Spleen (tissue), 11 donors: ENCODE data around the gene NSG1. TPM values are rescaled to one million over a fixed set of nuclear protein-coding genes. Genes with fewer than 3 reads are reported as not detected.

Experiments used
- DNase-seq: peaks from one replicate; pipeline ENCODE4 v3.0.0-alpha.2; 2020
- H3K27ac ChIP-seq, 8 donors: fragments of 200-600 bp; sonication (generic) in 7 of 8; 1 replicate in 4 of 8; 2 replicates in 4 of 8; pipeline versions ENCODE4 v1.5.0 to v1.8.0; 2016 to 2021; ENCODE audit warnings: inconsistent platforms in 4 of 8, mild to moderate bottlenecking in 4 of 8, moderate library complexity in 1 of 8
- H3K27me3 ChIP-seq, 7 donors: fragments of 200-600 bp; sonication (generic) in 6 of 7; replicated peaks in 1 of 7; 1 replicate in 4 of 7; 2 replicates in 3 of 7; pipeline versions ENCODE4 v1.5.0 to v1.8.0; 2016 to 2021; ENCODE audit warnings: inconsistent platforms in 3 of 7, mild to moderate bottlenecking in 1 of 7
- H3K36me3 ChIP-seq, 6 donors: fragments of 200-600 bp; sonication (generic) in 5 of 6; 1 replicate in 4 of 6; 2 replicates in 2 of 6; pipeline versions ENCODE4 v1.5.0 to v1.8.0; 2016 to 2021; ENCODE audit warnings: inconsistent platforms in 2 of 6
- H3K4me1 ChIP-seq, 6 donors: fragments of 200-600 bp; sonication (generic) in 5 of 6; 1 replicate in 3 of 6; 2 replicates in 3 of 6; pipeline versions ENCODE4 v1.5.0 to v1.8.0; 2016 to 2021; ENCODE audit warnings: inconsistent platforms in 3 of 6
- H3K4me3 ChIP-seq, 8 donors: fragments of 200-600 bp; sonication (generic) in 7 of 8; 1 replicate in 4 of 8; 2 replicates in 4 of 8; pipeline versions ENCODE4 v1.5.0 to v1.8.0; 2016 to 2021; ENCODE audit warnings: inconsistent platforms in 4 of 8, mild to moderate bottlenecking in 4 of 8, moderate library complexity in 2 of 8
- H3K9me3 ChIP-seq, 8 donors: fragments of 200-600 bp; sonication (generic) in 7 of 8; 1 replicate in 4 of 8; 2 replicates in 4 of 8; pipeline versions ENCODE4 v1.5.0 to v1.8.0; 2016 to 2021; ENCODE audit warnings: inconsistent platforms in 4 of 8
- CTCF ChIP-seq, 11 experiments: fragments of 200-600 bp in 7 of 11; fragments of 450-650 bp in 4 of 11; sonication (generic) in 4 of 11; IDR thresholded peaks in 8 of 11; conservative IDR thresholded peaks in 3 of 11; 1 replicate in 7 of 11; 2 replicates in 4 of 11; pipeline versions ENCODE4 v1.4.0 to v1.8.0; 2016 to 2021; ENCODE audit warnings: antibody characterized with exemption in 11 of 11, inconsistent platforms in 4 of 11, mild to moderate bottlenecking in 1 of 11
- POLR2A ChIP-seq, 3 donors: fragments of 450-650 bp; IDR thresholded peaks; one replicate each; pipeline ENCODE4 v1.5.1; 2017; ENCODE audit warnings: antibody characterized with exemption in 3 of 3, mild to moderate bottlenecking in 1 of 3
- POLR2AphosphoS5 ChIP-seq, 3 donors: sonication (generic); formaldehyde crosslinking; IDR thresholded peaks; one replicate each; pipeline ENCODE4 v1.5.1; 2017; ENCODE audit warnings: antibody characterized with exemption in 3 of 3
- WGBS, 5 donors: extraction: QIAGEN DNeasy Blood & Tissue Kit in 3 of 5; methylation state at CpG; one replicate each; pipeline versions ENCODE4 v1.1.5 to v1.1.7; 2013 to 2018; 5-methylcytosine and 5-hydroxymethylcytosine counted together
- intact Hi-C: fragments of 100-400 bp; cut with DNase I; formaldehyde crosslinking; loops from one replicate; pipeline ENCODE4 v1.15.0; 2023; ENCODE audit warnings: low total_unique reads
- polyA plus RNA-seq, 3 donors: library from polyadenylated mRNA; stranded (reverse); fragments of 200-250 nt; gene quantifications; one replicate each; pipeline ENCODE4 v1.2.1, GENCODE V29; 2013
- total RNA-seq, 7 donors: library from RNA; depleted of rRNA in 3 of 7; stranded (reverse); fragments of >200 nt in 3 of 7; fragmentation: NEBNext Ultra II Directional in 4 of 7; extraction: Animal tissue kit (Norgen Biotek cat#: 25700) in 4 of 7; gene quantifications; one replicate each; pipeline versions ENCODE4 v1.1.0 to v1.2.1, GENCODE V29; 2016 to 2021
- donor health status: healthy with polysubstance abuse.
- donor health status: DM: no; HTN: no; CAD: no; lungs with moderate emphysema.
- donor health status: DM: no; HTN: no; CAD: no.
- donor health status: Bipolar disorder and iron deficiency.
- donor health status: healthy.
- donor health status: DM: no; HTN: no; CAD: no.
- donor health status: DM: yes; HTN: yes; CAD: no.

NSG1 gene
- total and polyA plus RNA-seq, 10 donors = 0.22 to 4.1 (median 1.4) TPM

GRCh38 chr4:4376074-4376473, 10.8 kb upstream of the NSG1 start:
- H3K27me3 ChIP-seq = peaks cover 0 to 64% (median 0%) of the 10 kb centered on the region in 7 donors
- intact Hi-C loops = no loop called here
- TF ChIP-seq CTCF (IDR thresholded peaks at IDR 0.05 in 8 of 11, conservative IDR thresholded peaks at IDR 0.05 in 3 of 11) = no peak
- TF ChIP-seq POLR2AphosphoS5 (IDR thresholded peaks at IDR 0.05) = no peak
- TF ChIP-seq POLR2A (IDR thresholded peaks at IDR 0.05) = no peak
- H3K36me3 ChIP-seq = no peaks in the 10 kb centered on the region
- H3K9me3 ChIP-seq = peaks cover 0 to 11% (median 6%) of the 10 kb centered on the region in 8 donors
- no peak overlapping the region for H3K4me3 ChIP-seq
- H3K4me1 ChIP-seq = no peaks in the 10 kb centered on the region
- DNase-seq = no peak
- no peak overlapping the region for H3K27ac ChIP-seq
- 73 to 83% (median 76%) methylated on average over 4 of the region's 4 CpGs for WGBS, 5 donors

GRCh38 chr4:4377191-4377590, 9.7 kb upstream of the NSG1 start:
- H3K4me3 ChIP-seq = no peak overlapping the region
- H3K27ac ChIP-seq = no peak overlapping the region
- peaks cover 0 to 63% (median 0%) of the 10 kb centered on the region in 7 donors for H3K27me3 ChIP-seq
- DNase-seq = no peak
- H3K9me3 ChIP-seq = peaks cover 0 to 11% (median 6%) of the 10 kb centered on the region in 8 donors
- 83 to 93% (median 87%) methylated on average over 12 of the region's 12 CpGs for WGBS, 5 donors
- intact Hi-C loops = no loop called here
- H3K36me3 ChIP-seq = no peaks in the 10 kb centered on the region
- TF ChIP-seq POLR2AphosphoS5 (IDR thresholded peaks at IDR 0.05) (no peak), CTCF (IDR thresholded peaks at IDR 0.05 in 8 of 11, conservative IDR thresholded peaks at IDR 0.05 in 3 of 11) (no peak), POLR2A (IDR thresholded peaks at IDR 0.05) (no peak)
- no peaks in the 10 kb centered on the region for H3K4me1 ChIP-seq

- WGBS, 5 donors = 84 to 91% (median 88%) methylated on average over 23 of the region's 23 CpGs
- H3K27me3 ChIP-seq = peaks cover 0 to 63% (median 0%) of the 10 kb centered on the region in 7 donors
- TF ChIP-seq CTCF (IDR thresholded peaks at IDR 0.05 in 8 of 11, conservative IDR thresholded peaks at IDR 0.05 in 3 of 11) (no peak), POLR2AphosphoS5 (IDR thresholded peaks at IDR 0.05) (no peak), POLR2A (IDR thresholded peaks at IDR 0.05) (no peak)
- no peaks in the 10 kb centered on the region for H3K4me1 ChIP-seq
- H3K9me3 ChIP-seq = peaks cover 0 to 11% (median 6%) of the 10 kb centered on the region in 8 donors
- no peak overlapping the region for H3K4me3 ChIP-seq
- H3K36me3 ChIP-seq = no peaks in the 10 kb centered on the region
- H3K27ac ChIP-seq = no peak overlapping the region
- DNase-seq = no peak
- intact Hi-C loops = no loop called here
Measured at GRCh38 chr4:4377732-4378460, 9.0 kb upstream of the NSG1 start.

- Histone ChIP-seq H3K27me3 (peaks cover 0 to 72% (median 5%) of the 10 kb centered on the region in 7 donors), H3K4me1 (no peaks in the 10 kb centered on the region), H3K36me3 (no peaks in the 10 kb centered on the region), H3K27ac (no peak overlapping the region), H3K9me3 (peaks cover 0 to 6% (median under 1%) of the 10 kb centered on the region in 8 donors), H3K4me3 (no peak overlapping the region)
- DNase-seq = no peak
- WGBS, 5 donors = 44 to 56% (median 52%) methylated on average over 6 of the region's 6 CpGs
- intact Hi-C loops = no loop called here
- TF ChIP-seq CTCF (IDR thresholded peaks at IDR 0.05 in 8 of 11, conservative IDR thresholded peaks at IDR 0.05 in 3 of 11) = no peak
- TF ChIP-seq POLR2AphosphoS5 (IDR thresholded peaks at IDR 0.05) = no peak
Measured at GRCh38 chr4:4379540-4380087, 7.3 kb upstream of the NSG1 start.
